ENCODE data around the gene RING1.

GRCh38 chr6:33174784-33175183 lies 33.5 kb upstream of the RING1 start:
- TF ChIP-seq RCOR1 (IDR thresholded peaks at IDR 0.05; ENCODE audit: low read length) = no peak
- TF ChIP-seq MAX (IDR thresholded peaks at IDR 0.05; ENCODE audit: low read depth) = no peak
- no peak for TF ChIP-seq NFIC (IDR thresholded peaks at IDR 0.05; ENCODE audit: borderline replicate concordance)
- TF ChIP-seq POLR2AphosphoS5 (IDR thresholded peaks at IDR 0.05; ENCODE audit: low read depth, low read length) = no peak
- no peak for TF ChIP-seq EZH2phosphoT487 (IDR thresholded peaks at IDR 0.05; ENCODE audit: borderline replicate concordance, low read depth)
- TF ChIP-seq RFX5 (IDR thresholded peaks at IDR 0.05; ENCODE audit: low read length) = no peak
- TF ChIP-seq CTCF (IDR thresholded peaks at IDR 0.05) = no peak
- TF ChIP-seq SMC3 (IDR thresholded peaks at IDR 0.05; ENCODE audit: low read depth, low read length) = no peak
- no peak for TF ChIP-seq GABPA (IDR thresholded peaks at IDR 0.05; ENCODE audit: low read depth)
- TF ChIP-seq TAF1 (IDR thresholded peaks at IDR 0.05; ENCODE audit: borderline replicate concordance, low read depth, low read length) = no peak
- TF ChIP-seq USF1 (IDR thresholded peaks at IDR 0.05; ENCODE audit: borderline replicate concordance, low read depth) = no peak
- TF ChIP-seq FOXJ3 (CRISPR knock-in tag; IDR thresholded peaks at IDR 0.05) = no peak
- TF ChIP-seq SIN3A (IDR thresholded peaks at IDR 0.05; ENCODE audit: borderline replicate concordance, low read depth, low read length) = no peak
- TF ChIP-seq EP300 (IDR thresholded peaks at IDR 0.05; ENCODE audit: borderline replicate concordance in 1 of 2, low read depth in 1 of 2, low read length in 1 of 2) = no peak

Measured in SK-N-SH (cell line).